B cell (primary cell): ENCODE measurements around the gene OCSTAMP. TPM values are rescaled to one million over a fixed set of nuclear protein-coding genes. Genes with fewer than 3 reads are reported as not detected.

Experiments used
- ATAC-seq: fragments of 200-7000 bp; cut with Tn5 transposase; one replicate; pipeline ENCODE4 v1.10.0; 2021; ENCODE audit warnings: low read depth, mild to moderate bottlenecking, moderate number of reproducible peaks, moderate library complexity
- CTCF ChIA-PET: fragments of 350-600 bp; sonication (Branson Sonifier 250); formaldehyde crosslinking; loops from one replicate; lab custom pipeline; 2021; ENCODE audit warnings: antibody characterized with exemption, inconsistent platforms; lab: Charles Lee
- POLR2A ChIA-PET: fragments of 350-600 bp; sonication (Branson Sonifier 250); formaldehyde crosslinking; loops from one replicate; lab custom pipeline; 2021; ENCODE audit warnings: antibody characterized with exemption; lab: Charles Lee
- DNase-seq: peaks from one replicate; pipeline ENCODE4 v3.0.0; 2013
- H2AFZ ChIP-seq: 2 replicates; pipeline ENCODE4 v1.6.1; 2012; ENCODE audit warnings: mild to moderate bottlenecking, low read depth, low read length; ENCODE audit not compliant: insufficient read depth, poor library complexity, severe bottlenecking
- H3K27ac ChIP-seq, 2 donors: 1 replicate in 1 of 2; 2 replicates in 1 of 2; pipeline ENCODE4 v1.5.1; 2012 to 2013; ENCODE audit warnings: low read length in 2 of 2, mild to moderate bottlenecking in 2 of 2, moderate library complexity in 1 of 2
- H3K27me3 ChIP-seq, 4 experiments: fragments of 200-600 bp in 1 of 4; sonication (generic) in 1 of 4; replicated peaks in 1 of 4; 1 replicate in 2 of 4; 2 replicates in 2 of 4; pipeline versions ENCODE4 v1.6.1 to v1.7.0; 2013 to 2016; ENCODE audit warnings: low read length in 3 of 4, mild to moderate bottlenecking in 2 of 4, mixed read lengths in 1 of 4, moderate library complexity in 1 of 4; ENCODE audit not compliant: insufficient read depth in 4 of 4, control insufficient read depth in 3 of 4; ENCODE audit errors: control extremely low read depth in 1 of 4
- H3K36me3 ChIP-seq, 2 experiments: replicated peaks in 1 of 2; 1 replicate in 1 of 2; 2 replicates in 1 of 2; pipeline versions ENCODE4 v1.6.1 to v1.7.1; 2013; ENCODE audit warnings: low read length in 1 of 2; ENCODE audit not compliant: insufficient read depth in 2 of 2, control insufficient read depth in 1 of 2; ENCODE audit errors: control extremely low read depth in 1 of 2, extremely low read depth in 1 of 2
- H3K4me1 ChIP-seq, 2 donors: fragments of 200-600 bp in 1 of 2; sonication (generic) in 1 of 2; 1 replicate in 1 of 2; 2 replicates in 1 of 2; pipeline versions ENCODE4 v1.5.1 to v1.6.1; 2013 to 2017; ENCODE audit warnings: low read length in 2 of 2; ENCODE audit not compliant: control insufficient read depth in 2 of 2, insufficient read depth in 2 of 2
- H3K4me2 ChIP-seq: replicated peaks from 2 replicates; pipeline ENCODE3; 2012; ENCODE audit warnings: mild to moderate bottlenecking, low read depth, low read length; ENCODE audit not compliant: poor library complexity, severe bottlenecking
- H3K4me3 ChIP-seq, 5 experiments: fragments of 200-600 bp in 1 of 5; sonication (generic) in 1 of 5; 1 replicate in 3 of 5; 2 replicates in 2 of 5; pipeline versions ENCODE4 v1.5.1 to v1.7.0; 2011 to 2016; ENCODE audit warnings: low read length in 4 of 5, mild to moderate bottlenecking in 4 of 5, low read depth in 2 of 5, control low read depth in 1 of 5, moderate library complexity in 1 of 5; ENCODE audit not compliant: insufficient read depth in 1 of 5; ENCODE audit errors: control extremely low read depth in 1 of 5, extremely low read depth in 1 of 5
- H3K79me2 ChIP-seq: fragments of 200-600 bp; sonication (generic); one replicate; pipeline ENCODE4 v1.6.0; 2016; ENCODE audit warnings: low read length; ENCODE audit not compliant: control insufficient read depth, insufficient read depth
- H3K9ac ChIP-seq: fragments of 200-600 bp; sonication (generic); 2 replicates; pipeline ENCODE4 v1.6.1; 2017; ENCODE audit warnings: mild to moderate bottlenecking, low read length, moderate library complexity
- H3K9me3 ChIP-seq, 3 donors: one replicate each; pipeline versions ENCODE4 v1.6.1 to v1.7.1; 2013; ENCODE audit warnings: low read length in 2 of 3; ENCODE audit not compliant: control insufficient read depth in 2 of 3, insufficient read depth in 1 of 3; ENCODE audit errors: control extremely low read depth in 1 of 3
- H4K20me1 ChIP-seq: 2 replicates; pipeline ENCODE4 v1.6.0; 2012; ENCODE audit warnings: mild to moderate bottlenecking, low read length; ENCODE audit not compliant: insufficient read depth, control insufficient read depth, poor library complexity, severe bottlenecking
- H3K27ac Mint-ChIP-seq: one replicate; pipeline ENCODE4 v1.8.0; 2021; ENCODE audit warnings: mixed read lengths
- H3K27me3 Mint-ChIP-seq: one replicate; pipeline ENCODE4 v1.8.0; 2021; ENCODE audit warnings: mixed read lengths
- H3K4me1 Mint-ChIP-seq: one replicate; pipeline ENCODE4 v1.8.0; 2021; ENCODE audit warnings: mixed read lengths
- H3K4me3 Mint-ChIP-seq: one replicate; pipeline ENCODE4 v1.8.0; 2021; ENCODE audit warnings: mixed read lengths
- H3K9me3 Mint-ChIP-seq: one replicate; pipeline ENCODE4 v1.8.0; 2022; ENCODE audit warnings: mixed read lengths; ENCODE audit not compliant: insufficient read depth
- CTCF ChIP-seq: fragments of 200-600 bp; IDR thresholded peaks from one replicate; pipeline ENCODE4 v1.8.0; 2022; ENCODE audit warnings: antibody characterized with exemption, mild to moderate bottlenecking
- EZH2 ChIP-seq: IDR thresholded peaks from 2 replicates; pipeline ENCODE4 v1.6.1; 2012; ENCODE audit warnings: borderline replicate concordance, low read depth, mild to moderate bottlenecking, moderate library complexity, low read length; ENCODE audit not compliant: insufficient read depth, poor library complexity, severe bottlenecking
- WGBS: methylation state at CpG from one replicate; pipeline ENCODE4 v1.1.5; 2013; ENCODE audit warnings: missing lambda C conversion rate; ENCODE audit not compliant: insufficient coverage; 5-methylcytosine and 5-hydroxymethylcytosine counted together
- intact Hi-C: fragments of 100-400 bp; cut with micrococcal nuclease; formaldehyde crosslinking; loops from one replicate; pipeline ENCODE4 v1.10.0; 2022
- polyA plus RNA-seq: library from polyadenylated mRNA; depleted of rRNA; stranded (reverse); fragments of >200 nt; gene quantifications from 2 replicates; pipeline ENCODE4 v1.2.3, GENCODE V29; 2012
- total RNA-seq, 2 donors: library from RNA; stranded (reverse); fragments of 120-200 nt in 1 of 2; gene quantifications; 1 replicate in 1 of 2; 2 replicates in 1 of 2; pipeline versions ENCODE4 v1.2.3 to v1.2.4, GENCODE V29; 2013 to 2022

Gene OCSTAMP
- total and polyA plus RNA-seq, 2 donors (not counting 1 experiment from before 2014, with no cell fraction given): not detected

- WGBS: 72% methylated on average over 5 of the region's 5 CpGs
- ChIA-PET POLR2A (no interaction called here), CTCF (no interaction called here)
- no peaks in the 10 kb centered on the region for H3K9me3 Mint-ChIP-seq
- no peak overlapping the region for H3K27ac ChIP-seq
- peaks cover 0 to 15% (median 1%) of the 10 kb centered on the region in 4 experiments for H3K27me3 ChIP-seq
- intact Hi-C loops: no loop called here
- DNase-seq (no peak), ATAC-seq (no peak)
- H3K36me3 ChIP-seq: no peaks in the 10 kb centered on the region
- no peak overlapping the region for H3K9ac ChIP-seq
- peaks cover 0 to 4% (median 0%) of the 10 kb centered on the region in 3 donors for H3K9me3 ChIP-seq
- H3K4me3 Mint-ChIP-seq: no peak overlapping the region
- H3K4me1 ChIP-seq: peaks cover 0 to 10% of the 10 kb centered on the region in 2 donors
- no peak for TF ChIP-seq CTCF
- TF ChIP-seq EZH2: no peak
- H4K20me1 ChIP-seq: no peaks in the 10 kb centered on the region
- H3K79me2 ChIP-seq: no peaks in the 10 kb centered on the region
- H3K4me2 ChIP-seq: no peak overlapping the region
- H3K27me3 Mint-ChIP-seq: peaks cover 24% of the 10 kb centered on the region
- no peak overlapping the region for H3K27ac Mint-ChIP-seq
- no peak overlapping the region for H3K4me3 ChIP-seq
- peaks cover 7% of the 10 kb centered on the region for H3K4me1 Mint-ChIP-seq
- no peak overlapping the region for H2AFZ ChIP-seq
Measured at GRCh38 chr20:46575394-46575793, 24.9 kb upstream of the OCSTAMP start.

- H2AFZ ChIP-seq: no peak overlapping the region
- H4K20me1 ChIP-seq: no peaks in the 10 kb centered on the region
- no peak overlapping the region for H3K4me2 ChIP-seq
- TF ChIP-seq CTCF (no peak), EZH2 (no peak)
- H3K27me3 ChIP-seq: peaks cover 0 to 15% (median 1%) of the 10 kb centered on the region in 4 experiments
- no peaks in the 10 kb centered on the region for H3K9me3 Mint-ChIP-seq
- ChIA-PET POLR2A (no interaction called here), CTCF (no interaction called here)
- peaks cover 27% of the 10 kb centered on the region for H3K27me3 Mint-ChIP-seq
- peaks cover 0 to 10% of the 10 kb centered on the region in 2 donors for H3K4me1 ChIP-seq
- H3K27ac ChIP-seq: no peak overlapping the region
- intact Hi-C loops: no loop called here
- DNase-seq (no peak), ATAC-seq (no peak)
- H3K9ac ChIP-seq: no peak overlapping the region
- 85% methylated on average over 12 of the region's 19 CpGs for WGBS
- peaks cover 7% of the 10 kb centered on the region for H3K4me1 Mint-ChIP-seq
- H3K27ac Mint-ChIP-seq: no peak overlapping the region
- H3K79me2 ChIP-seq: no peaks in the 10 kb centered on the region
- H3K36me3 ChIP-seq: no peaks in the 10 kb centered on the region
- H3K9me3 ChIP-seq: peaks cover 0 to under 1% (median 0%) of the 10 kb centered on the region in 3 donors
- no peak overlapping the region for H3K4me3 ChIP-seq
- no peak overlapping the region for H3K4me3 Mint-ChIP-seq
Measured at GRCh38 chr20:46573788-46574584, 23.5 kb upstream of the OCSTAMP start.
